OCI-LY1 (cell line): ENCODE data around the gene GABRG3.

ENCODE experiments used
- H2AFZ ChIP-seq: fragments of 200-600 bp; sonication (generic), shearing (Covaris generic); 2 replicates; pipeline ENCODE4 v1.6.0; 2014; ENCODE audit warnings: antibody characterized with exemption, mild to moderate bottlenecking, low read length
- H3F3A ChIP-seq: fragments of 200-600 bp; sonication (generic), shearing (Covaris generic); 2 replicates; pipeline ENCODE4 v1.6.0; 2014; ENCODE audit warnings: mild to moderate bottlenecking, antibody characterized with exemption, low read length, moderate library complexity; ENCODE audit not compliant: insufficient read depth
- H3K27ac ChIP-seq: fragments of 200-600 bp; sonication (generic); 2 replicates; pipeline ENCODE4 v1.5.1; 2014; ENCODE audit warnings: low read length, mixed run types, mild to moderate bottlenecking, low read depth; ENCODE audit not compliant: poor library complexity, severe bottlenecking
- H3K27me3 ChIP-seq: fragments of 200-600 bp; sonication (generic); 2 replicates; pipeline ENCODE4 v1.6.0; 2014; ENCODE audit warnings: antibody characterized with exemption, mild to moderate bottlenecking, low read length, moderate library complexity; ENCODE audit not compliant: insufficient read depth
- H3K36me3 ChIP-seq: fragments of 200-600 bp; sonication (generic); 2 replicates; pipeline ENCODE4 v1.6.1; 2014; ENCODE audit warnings: mild to moderate bottlenecking, antibody characterized with exemption, low read length, moderate library complexity, mixed read lengths; ENCODE audit not compliant: insufficient read depth
- H3K4me1 ChIP-seq: fragments of 200-600 bp; sonication (generic); 2 replicates; pipeline ENCODE4 v1.5.1; 2014; ENCODE audit warnings: mild to moderate bottlenecking, low read length, moderate library complexity; ENCODE audit not compliant: insufficient read depth, severe bottlenecking
- H3K4me2 ChIP-seq: fragments of 200-600 bp; sonication (generic), shearing (Covaris generic); 2 replicates; pipeline ENCODE4 v1.6.1; 2014; ENCODE audit warnings: low read length
- H3K4me3 ChIP-seq: fragments of 200-600 bp; sonication (generic); 2 replicates; pipeline ENCODE4 v1.5.1; 2014; ENCODE audit warnings: low read length, low read depth, mild to moderate bottlenecking, mixed read lengths; ENCODE audit not compliant: poor library complexity, severe bottlenecking
- H3K79me2 ChIP-seq: fragments of 200-600 bp; shearing (Covaris generic); 2 replicates; pipeline ENCODE4 v1.6.1; 2016; ENCODE audit warnings: mixed run types, low read length, mixed read lengths; ENCODE audit not compliant: insufficient read depth
- H3K9ac ChIP-seq: fragments of 200-600 bp; sonication (generic), shearing (Covaris generic); 2 replicates; pipeline ENCODE4 v1.6.1; 2014; ENCODE audit warnings: mild to moderate bottlenecking, low read length, mixed read lengths
- H3K9me2 ChIP-seq: fragments of 200-600 bp; sonication (generic), shearing (Covaris generic); 2 replicates; pipeline ENCODE4 v1.6.1; 2014; ENCODE audit warnings: low read depth, mild to moderate bottlenecking, low read length, mixed read lengths
- H3K9me3 ChIP-seq: fragments of 200-600 bp; shearing (Covaris generic); 2 replicates; pipeline ENCODE4 v1.6.1; 2014; ENCODE audit warnings: low read length, mixed read lengths
- H4K20me1 ChIP-seq: fragments of 200-600 bp; sonication (generic), shearing (Covaris generic); 2 replicates; pipeline ENCODE4 v1.6.0; 2016; ENCODE audit warnings: mild to moderate bottlenecking, low read length; ENCODE audit not compliant: insufficient read depth
- CTCF ChIP-seq: fragments of 200-600 bp; sonication (generic), shearing (Covaris generic); IDR thresholded peaks from 2 replicates; pipeline ENCODE4 v1.5.1; 2017; ENCODE audit warnings: mild to moderate bottlenecking, antibody characterized with exemption, low read length, moderate library complexity, mixed read lengths
- EZH2 ChIP-seq: fragments of 200-600 bp; sonication (generic), shearing (Covaris generic); IDR thresholded peaks from 2 replicates; pipeline ENCODE4 v1.8.0; 2017; ENCODE audit warnings: borderline replicate concordance, mixed run types, mild to moderate bottlenecking, antibody characterized with exemption, low read length, moderate library complexity, mixed read lengths

The GABRG3 gene

GRCh38 chr15:27480141-27480530, 509.2 kb downstream of the GABRG3 start:
- Histone ChIP-seq H3K9me2 (no peaks in the 10 kb centered on the region), H3K4me2 (no peak overlapping the region), H3K4me1 (no peaks in the 10 kb centered on the region), H3K79me2 (no peaks in the 10 kb centered on the region), H3K9ac (no peak overlapping the region), H3F3A (no peaks in the 10 kb centered on the region), H3K36me3 (no peaks in the 10 kb centered on the region), H2AFZ (no peak overlapping the region), H4K20me1 (no peaks in the 10 kb centered on the region), H3K27ac (no peak overlapping the region), H3K9me3 (no peaks in the 10 kb centered on the region), H3K4me3 (no peak overlapping the region), H3K27me3 (no peaks in the 10 kb centered on the region)
- TF ChIP-seq CTCF (no peak), EZH2 (no peak)

DNA sequence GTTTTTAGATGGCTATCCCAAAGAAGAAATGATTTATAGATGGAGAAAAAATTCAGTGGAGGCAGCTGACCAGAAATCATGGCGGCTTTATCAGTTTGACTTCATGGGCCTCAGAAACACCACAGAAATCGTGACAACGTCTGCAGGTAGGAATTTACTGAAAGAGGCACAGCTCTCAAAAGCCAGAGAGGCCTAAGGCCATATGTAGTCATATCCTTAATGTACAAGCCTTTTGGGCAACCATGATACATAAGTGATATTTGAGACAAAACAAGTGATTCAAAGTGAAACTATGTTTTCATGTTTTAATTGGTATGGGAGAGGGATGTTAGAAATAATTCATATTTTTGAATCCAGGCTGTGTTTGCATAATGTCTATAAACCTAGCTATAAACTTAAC, 509.7 kb downstream of the GABRG3 start:
- H2AFZ ChIP-seq, result no peak overlapping the region
- H3K4me1 ChIP-seq, result no peaks in the 10 kb centered on the region
- TF ChIP-seq EZH2, result no peak
- no peak for TF ChIP-seq CTCF
- H3K79me2 ChIP-seq, result no peaks in the 10 kb centered on the region
- H3K9me2 ChIP-seq, result no peaks in the 10 kb centered on the region
- no peak overlapping the region for H3K4me2 ChIP-seq
- no peaks in the 10 kb centered on the region for H3F3A ChIP-seq
- no peak overlapping the region for H3K27ac ChIP-seq
- no peaks in the 10 kb centered on the region for H3K36me3 ChIP-seq
- H3K27me3 ChIP-seq, result no peaks in the 10 kb centered on the region
- no peak overlapping the region for H3K9ac ChIP-seq
- H4K20me1 ChIP-seq, result no peaks in the 10 kb centered on the region
- no peak overlapping the region for H3K4me3 ChIP-seq
- H3K9me3 ChIP-seq, result no peaks in the 10 kb centered on the region

DNA sequence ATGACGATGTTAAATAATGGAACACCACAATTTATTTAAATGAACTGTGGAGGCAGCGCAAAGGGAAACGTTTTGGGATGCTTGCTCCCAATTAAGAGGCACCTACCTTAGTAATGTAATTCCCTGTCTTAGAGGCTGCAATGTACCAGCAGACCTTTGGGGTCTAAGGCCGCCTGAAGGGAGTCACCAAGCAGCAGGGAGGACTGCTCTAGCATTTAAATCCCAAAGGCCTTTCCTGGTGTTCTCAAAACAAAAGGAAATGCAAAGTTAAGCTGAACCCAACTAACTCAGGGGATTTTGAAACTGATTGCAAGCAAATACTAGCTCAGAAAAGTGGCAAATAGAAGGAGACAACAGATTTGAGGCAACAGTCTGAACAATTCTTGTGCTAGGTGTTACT, 510.8 kb downstream of the GABRG3 start:
- no peaks in the 10 kb centered on the region for H3K9me3 ChIP-seq
- no peaks in the 10 kb centered on the region for H3K36me3 ChIP-seq
- H2AFZ ChIP-seq, result no peak overlapping the region
- no peaks in the 10 kb centered on the region for H3K79me2 ChIP-seq
- no peaks in the 10 kb centered on the region for H4K20me1 ChIP-seq
- H3K9ac ChIP-seq, result no peak overlapping the region
- TF ChIP-seq EZH2 (no peak), CTCF (no peak)
- no peaks in the 10 kb centered on the region for H3K4me1 ChIP-seq
- H3K27me3 ChIP-seq, result no peaks in the 10 kb centered on the region
- H3K9me2 ChIP-seq, result no peaks in the 10 kb centered on the region
- no peak overlapping the region for H3K4me2 ChIP-seq
- H3F3A ChIP-seq, result no peaks in the 10 kb centered on the region
- H3K4me3 ChIP-seq, result no peak overlapping the region
- no peak overlapping the region for H3K27ac ChIP-seq
